GM18909 (cell line): ENCODE data around the gene PRUNE2.
"Not testable (repeated sequence)": the region's sequence is repeated elsewhere in the genome, so short reads cannot be mapped to it uniquely, and the experiment has no call there.

Experiments
- ATAC-seq: cut with Tn5 transposase; IDR thresholded peaks from one replicate; pipeline ENCODE4 v1.9.1; 2021; ENCODE audit warnings: mild to moderate bottlenecking; ENCODE audit not compliant: unreplicated experiment, poor library complexity

PRUNE2 gene

GRCh38 chr9:76742890-76743289 is 163.0 kb downstream of the PRUNE2 start:
- not testable (repeated sequence) for ATAC-seq

GRCh38 chr9:76741524-76741923 is 164.4 kb downstream of the PRUNE2 start:
- no peak for ATAC-seq

GRCh38 chr9:76738402-76738801 is 167.5 kb downstream of the PRUNE2 start:
- ATAC-seq, result no peak

- ATAC-seq, result no peak
These were observed 168.6 kb downstream of the PRUNE2 start for GRCh38 chr9:76737154-76737902.

- ATAC-seq, result no peak
These were observed 171.2 kb downstream of the PRUNE2 start for GRCh38 chr9:76734716-76735115.

- ATAC-seq, result no peak
These were observed 172.8 kb downstream of the PRUNE2 start for GRCh38 chr9:76733096-76733495.

- no peak for ATAC-seq
These were observed 173.5 kb downstream of the PRUNE2 start for GRCh38 chr9:76732341-76732958.

- no peak for ATAC-seq
These were observed 175.1 kb downstream of the PRUNE2 start for GRCh38 chr9:76730801-76731200.

- no peak for ATAC-seq
These were observed 175.8 kb downstream of the PRUNE2 start for GRCh38 chr9:76729980-76730737.

- no peak for ATAC-seq
These were observed 176.8 kb downstream of the PRUNE2 start for GRCh38 chr9:76729116-76729515.

GRCh38 chr9:76725885-76726284 is 180.0 kb downstream of the PRUNE2 start:
- no peak for ATAC-seq

GRCh38 chr9:76725011-76725546 is 180.8 kb downstream of the PRUNE2 start:
- no peak for ATAC-seq

GRCh38 chr9:76720245-76720644 is 185.7 kb downstream of the PRUNE2 start:
- no peak for ATAC-seq

GRCh38 chr9:76718166-76718565 is 187.7 kb downstream of the PRUNE2 start:
- ATAC-seq, result no peak

- ATAC-seq, result no peak
These were observed 188.3 kb downstream of the PRUNE2 start for GRCh38 chr9:76717613-76718012.

- no peak for ATAC-seq
These were observed 188.7 kb downstream of the PRUNE2 start for GRCh38 chr9:76717176-76717575.

- no peak for ATAC-seq
These were observed 189.7 kb downstream of the PRUNE2 start for GRCh38 chr9:76716085-76716672.

- no peak for ATAC-seq
These were observed 192.5 kb downstream of the PRUNE2 start for GRCh38 chr9:76713381-76713780.

- no peak for ATAC-seq
These were observed 196.9 kb downstream of the PRUNE2 start for GRCh38 chr9:76709020-76709419.

GRCh38 chr9:76707510-76707909 is 198.4 kb downstream of the PRUNE2 start:
- ATAC-seq, result no peak
